ENCODE measurements around the gene KCNQ1.

The KCNQ1 gene

DNA sequence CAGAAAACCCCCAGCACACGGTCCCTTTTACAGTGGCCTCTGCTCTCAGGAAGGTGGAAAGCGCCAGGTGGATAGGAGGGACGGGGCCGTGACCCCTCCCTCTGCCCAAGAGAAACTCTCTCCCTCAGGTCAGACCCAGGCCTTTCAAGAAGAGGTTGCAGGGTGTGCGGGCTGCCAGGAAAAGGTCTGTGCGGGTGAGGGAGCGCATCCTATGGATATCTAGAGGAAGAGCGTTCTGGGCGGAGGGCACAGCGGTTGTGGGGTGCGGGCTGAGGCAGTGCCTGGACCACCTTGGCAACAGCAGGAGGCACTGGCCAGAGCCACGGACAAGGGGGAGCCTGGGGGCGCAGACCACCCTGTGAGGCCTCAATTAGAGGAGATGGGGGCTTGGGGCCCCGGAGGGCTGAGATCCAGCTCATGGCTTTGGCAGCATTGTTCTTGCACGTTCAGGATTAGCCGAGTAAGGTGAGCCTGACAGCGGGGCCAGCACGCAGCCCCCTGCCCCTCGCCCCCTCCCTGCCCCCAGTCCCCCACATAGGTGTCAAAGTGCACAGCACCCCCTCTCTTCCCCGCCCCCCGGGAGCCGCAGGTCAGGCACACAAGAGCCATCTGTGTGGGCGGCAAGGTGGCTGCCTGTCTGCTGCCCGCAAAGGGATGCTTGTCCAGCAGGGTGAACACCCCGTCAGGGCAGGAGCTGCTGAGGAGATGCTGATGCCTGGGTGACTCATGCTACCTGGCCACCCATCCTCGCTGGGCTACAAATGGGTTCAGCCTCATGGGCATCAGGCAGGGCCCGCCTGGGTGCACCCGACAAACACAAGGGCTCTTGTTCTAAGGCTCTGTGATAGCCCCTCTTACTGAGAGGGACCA is 347.8 kb downstream of the KCNQ1 start:
- DNase-seq: no peak

- DNase-seq: no peak
These were observed 348.9 kb downstream of the KCNQ1 start for GRCh38 chr11:2793701-2794045.

- no peak for DNase-seq
These were observed 349.5 kb downstream of the KCNQ1 start for GRCh38 chr11:2794046-2794967.

GRCh38 chr11:2794968-2795322 is 350.1 kb downstream of the KCNQ1 start:
- no peak for DNase-seq

DNA sequence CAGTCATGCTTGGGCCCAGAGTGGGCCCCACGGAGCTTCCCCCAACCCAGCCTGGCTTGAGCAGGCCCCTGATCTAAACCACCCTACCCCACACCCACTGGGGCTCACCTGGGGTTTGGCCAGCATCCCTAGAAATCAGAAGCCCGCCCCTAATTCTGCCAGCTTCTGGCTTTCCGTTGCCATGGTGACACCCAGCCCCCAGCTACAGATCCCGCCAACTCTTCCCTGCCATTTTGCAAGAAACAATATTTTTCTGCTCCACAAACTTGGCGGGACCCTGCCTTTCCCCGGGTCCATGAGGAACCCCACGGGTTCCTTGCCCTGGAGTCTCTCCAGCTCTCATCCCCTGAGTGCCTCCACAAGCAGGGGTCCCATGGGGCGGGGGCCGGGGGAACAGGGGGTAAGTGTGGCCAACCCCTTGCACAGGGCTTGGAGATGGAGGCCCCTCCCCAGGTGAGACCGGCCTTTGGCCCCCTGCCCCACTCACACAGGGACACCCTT is 350.7 kb downstream of the KCNQ1 start:
- DNase-seq: no peak

DNA sequence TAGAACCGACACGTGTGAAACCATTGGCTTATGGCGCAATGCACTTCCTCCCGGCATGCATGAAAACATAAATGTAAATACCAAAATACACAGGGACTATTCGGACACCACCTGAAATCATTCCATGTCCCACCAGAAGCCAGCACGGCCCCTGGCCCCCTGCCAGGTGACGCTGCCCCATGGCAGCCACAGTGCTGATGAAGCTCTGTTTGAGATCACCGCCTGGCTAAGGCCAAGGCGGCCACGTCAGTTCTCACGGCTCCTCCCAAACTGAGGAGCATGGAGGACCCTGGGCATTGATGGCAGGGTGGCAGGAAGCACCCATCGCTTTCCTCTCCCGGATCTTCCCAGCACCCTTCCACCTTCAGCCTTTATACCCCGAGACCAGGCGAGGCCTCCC is 351.3 kb downstream of the KCNQ1 start:
- DNase-seq: no peak

GRCh38 chr11:2796508-2797113 is 351.8 kb downstream of the KCNQ1 start:
- DNase-seq: no peak

- no peak for DNase-seq
These were observed 352.4 kb downstream of the KCNQ1 start for GRCh38 chr11:2797121-2797711.

GRCh38 chr11:2797741-2798361 is 353.0 kb downstream of the KCNQ1 start:
- no peak for DNase-seq

DNA sequence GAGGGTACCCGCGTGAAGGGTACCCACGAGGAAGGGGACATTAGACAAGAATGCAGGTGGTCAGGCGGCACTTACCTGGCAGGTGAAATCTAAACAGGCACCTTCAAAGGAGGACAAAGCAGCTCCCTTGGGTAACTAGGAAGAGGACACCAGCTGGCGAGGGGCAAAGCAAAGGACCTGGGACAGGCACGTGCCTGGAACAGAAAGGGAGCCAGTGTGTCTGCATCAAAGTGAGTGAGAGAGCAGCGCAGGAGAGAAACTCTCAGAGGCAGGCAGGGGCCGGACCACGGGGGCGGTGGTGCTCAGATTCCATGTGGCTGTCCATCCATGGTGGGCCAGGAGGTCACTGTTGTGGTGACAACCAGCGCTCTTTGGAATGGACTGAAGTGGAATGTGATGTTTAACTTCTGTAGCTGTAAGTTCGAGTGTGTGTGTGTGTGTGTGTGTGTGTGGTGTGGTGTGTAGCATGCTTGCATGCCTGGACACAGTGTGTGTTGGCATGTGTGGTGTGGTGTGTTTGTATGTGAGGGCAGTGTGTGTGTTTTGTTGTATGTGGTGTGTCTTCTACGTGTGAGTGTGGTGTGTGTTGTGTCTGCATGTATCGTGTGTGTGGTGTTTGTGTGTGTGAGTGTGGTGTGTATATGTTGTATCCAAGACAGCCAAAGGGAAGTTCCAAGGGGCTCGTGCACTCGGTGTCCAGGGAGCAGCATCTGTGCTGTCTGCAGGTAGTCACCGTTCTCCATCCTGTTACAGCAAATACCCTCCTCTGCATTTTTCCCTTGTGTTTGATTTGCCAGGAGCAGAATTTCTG is 354.3 kb downstream of the KCNQ1 start:
- no peak for DNase-seq

- no peak for DNase-seq
These were observed 355.3 kb downstream of the KCNQ1 start for GRCh38 chr11:2799881-2800654.

GRCh38 chr11:2800655-2801531 is 356.1 kb downstream of the KCNQ1 start:
- DNase-seq: no peak

DNA sequence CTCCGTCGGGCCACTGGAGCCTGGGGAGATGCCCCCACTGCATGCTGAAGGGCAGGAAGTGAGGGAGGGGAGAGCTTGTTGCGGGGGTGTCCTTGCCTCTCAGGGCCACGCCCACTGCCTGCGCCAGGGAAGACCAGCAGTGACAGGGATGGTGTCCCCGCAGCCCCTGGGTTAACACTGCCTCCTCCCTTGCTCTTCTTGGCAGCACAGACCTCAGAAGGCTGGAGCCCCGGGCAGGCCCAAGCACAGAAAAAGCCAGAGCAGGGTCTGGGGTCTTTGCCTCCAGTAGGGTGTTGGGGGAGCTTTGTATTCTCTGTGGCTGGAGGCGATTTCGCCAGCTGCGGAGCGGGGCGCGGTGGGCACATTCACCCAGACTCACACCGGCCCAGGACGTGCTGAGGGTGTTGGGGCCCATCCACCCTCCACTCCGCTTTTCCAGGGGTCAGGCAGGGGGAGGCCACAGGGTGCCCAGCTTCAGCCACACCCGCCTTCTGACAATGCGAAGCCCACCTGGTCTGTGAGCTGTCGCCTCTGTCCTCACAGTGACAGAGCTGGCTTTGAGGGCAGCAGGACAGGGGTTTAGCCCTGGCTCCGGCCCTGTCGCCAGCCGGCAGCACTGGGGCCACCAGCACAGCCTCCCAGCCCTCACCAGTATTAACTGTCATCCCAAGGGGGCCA is 357.0 kb downstream of the KCNQ1 start:
- no peak for DNase-seq

GRCh38 chr11:2802389-2803185 is 357.8 kb downstream of the KCNQ1 start:
- DNase-seq: no peak

- DNase-seq: no peak
These were observed 358.6 kb downstream of the KCNQ1 start for GRCh38 chr11:2803186-2804091.

DNA sequence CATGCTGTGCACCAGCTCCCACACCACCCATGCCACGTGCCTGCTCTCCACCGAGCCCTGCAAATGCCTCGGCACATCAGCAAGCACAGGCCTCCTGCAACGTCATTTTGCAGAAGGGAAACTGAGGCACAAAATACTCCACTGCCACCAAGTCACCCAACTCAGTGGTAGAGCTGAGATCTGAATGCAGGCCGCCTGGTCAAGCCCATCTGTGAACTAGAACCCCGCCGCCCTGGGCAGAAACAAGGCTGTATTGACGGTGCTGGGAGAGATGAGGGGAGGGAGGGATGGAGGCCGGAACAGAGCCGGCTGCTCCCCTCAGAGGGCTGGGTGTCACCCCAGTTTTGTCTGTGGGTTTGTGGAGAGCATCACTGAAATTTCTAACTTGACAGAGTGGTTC is 359.4 kb downstream of the KCNQ1 start:
- DNase-seq: no peak

- DNase-seq: no peak
These were observed 360.0 kb downstream of the KCNQ1 start for GRCh38 chr11:2804701-2805387.
